SIG-M5 treated with dmso at 0.1 percent for 504 hours (cell line): ENCODE data around the gene STK40.

Source experiments
- DNase-seq: peaks from one replicate; lab custom pipeline; 2025; ENCODE audit not compliant: unreplicated experiment; lab: John Stamatoyannopoulos, UW

Gene STK40

DNA sequence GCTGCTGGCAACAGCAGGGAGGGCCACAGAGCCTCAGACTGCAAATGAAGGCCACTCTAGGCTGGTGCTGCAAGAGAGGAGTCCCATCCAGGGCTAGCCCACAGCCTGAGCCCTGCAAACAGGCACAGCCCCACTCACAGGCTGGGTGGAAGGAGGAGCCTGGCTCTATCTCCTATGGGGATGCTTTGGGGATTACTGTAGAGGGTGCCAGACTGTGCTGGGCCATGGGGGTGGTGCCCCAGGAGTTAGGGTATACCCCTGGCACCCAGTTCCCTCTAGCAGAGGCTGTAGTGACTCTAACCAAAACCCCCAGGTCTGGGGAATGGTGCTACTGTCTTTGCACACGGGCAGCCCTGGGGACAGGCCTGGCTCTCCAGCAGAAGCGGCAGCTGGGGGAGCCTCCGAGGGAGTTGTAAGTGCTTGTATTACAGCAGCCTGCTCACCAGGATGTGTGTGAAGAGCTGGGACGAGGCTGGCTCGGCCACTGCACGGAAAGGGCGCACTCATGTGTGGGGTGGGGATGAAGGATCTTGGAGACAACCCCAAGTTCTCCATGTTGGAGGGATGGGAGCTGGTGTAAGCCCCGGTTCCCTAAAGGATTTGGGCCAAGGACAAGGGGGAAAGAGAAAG lies 38.9 kb downstream of the STK40 start:
- DNase-seq, result no peak

DNA sequence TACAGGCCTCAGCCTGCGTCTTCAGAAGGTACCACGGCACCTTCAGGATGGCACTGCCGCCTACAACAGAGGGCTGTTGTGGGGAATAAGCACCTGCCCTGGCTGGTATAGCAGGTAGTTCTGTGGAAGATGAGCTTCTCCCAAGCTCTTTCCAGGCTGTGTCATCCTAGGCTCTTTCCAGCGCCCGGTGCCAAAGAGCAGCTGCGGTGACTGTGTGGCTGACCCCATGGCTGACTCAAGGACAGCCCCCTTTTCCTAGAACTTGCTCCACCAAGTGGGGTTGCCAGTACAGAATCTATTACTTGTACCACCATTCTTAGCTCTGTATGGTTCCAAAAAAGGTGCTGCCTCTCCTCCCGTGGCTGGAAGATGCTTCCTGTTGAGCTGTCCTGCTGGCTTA lies 40.4 kb downstream of the STK40 start:
- no peak for DNase-seq

DNA sequence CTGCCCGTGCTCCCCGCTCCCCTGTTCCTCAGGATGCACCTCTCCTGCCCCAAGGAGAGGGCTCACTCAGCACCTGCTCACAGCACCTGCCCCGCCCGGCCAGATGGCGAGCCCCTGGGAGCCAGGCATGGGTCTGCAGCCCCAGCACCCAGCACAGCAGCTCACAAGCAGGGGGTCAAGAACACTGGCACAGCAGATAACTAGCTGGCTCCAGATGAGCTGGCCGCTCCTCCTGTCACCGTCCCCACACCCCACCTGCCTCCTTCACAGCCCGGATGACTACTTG lies 41.4 kb downstream of the STK40 start:
- DNase-seq, result no peak

DNA sequence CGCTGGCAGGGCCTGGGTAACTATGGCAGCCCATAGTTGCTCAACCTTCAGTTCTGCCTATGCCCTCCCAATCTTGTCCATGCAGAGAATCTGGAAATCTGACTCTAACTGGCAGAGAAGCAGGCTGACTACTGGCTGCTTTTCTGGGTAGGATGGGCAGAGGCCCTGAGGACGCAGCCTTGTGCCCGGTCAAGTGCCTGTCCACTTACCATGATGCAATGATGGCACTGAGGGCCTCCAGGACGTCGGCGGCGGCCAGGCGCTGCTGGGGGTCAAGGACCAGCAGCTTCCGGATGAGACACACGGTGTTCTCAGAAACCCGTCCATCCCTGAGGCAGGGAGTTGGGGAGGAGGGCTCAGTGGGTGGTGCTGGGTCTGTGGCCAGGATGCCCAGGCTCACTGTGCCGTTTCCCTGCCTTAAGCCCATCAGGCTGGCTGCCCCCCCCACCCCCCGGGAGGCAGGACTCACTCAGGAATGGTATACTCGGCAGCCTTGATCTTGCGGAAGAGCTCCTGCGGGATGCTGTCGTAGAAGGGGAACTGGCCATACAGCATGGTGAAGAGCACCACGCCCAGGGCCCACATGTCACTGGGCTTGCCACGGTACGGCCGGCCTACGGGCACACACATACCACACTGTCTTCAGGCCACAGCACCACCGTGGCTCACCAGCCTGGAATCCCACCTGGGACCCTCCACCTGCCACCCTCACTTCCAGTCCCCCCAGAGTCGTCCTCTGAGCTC lies 41.9 kb downstream of the STK40 start:
- no peak for DNase-seq

DNA sequence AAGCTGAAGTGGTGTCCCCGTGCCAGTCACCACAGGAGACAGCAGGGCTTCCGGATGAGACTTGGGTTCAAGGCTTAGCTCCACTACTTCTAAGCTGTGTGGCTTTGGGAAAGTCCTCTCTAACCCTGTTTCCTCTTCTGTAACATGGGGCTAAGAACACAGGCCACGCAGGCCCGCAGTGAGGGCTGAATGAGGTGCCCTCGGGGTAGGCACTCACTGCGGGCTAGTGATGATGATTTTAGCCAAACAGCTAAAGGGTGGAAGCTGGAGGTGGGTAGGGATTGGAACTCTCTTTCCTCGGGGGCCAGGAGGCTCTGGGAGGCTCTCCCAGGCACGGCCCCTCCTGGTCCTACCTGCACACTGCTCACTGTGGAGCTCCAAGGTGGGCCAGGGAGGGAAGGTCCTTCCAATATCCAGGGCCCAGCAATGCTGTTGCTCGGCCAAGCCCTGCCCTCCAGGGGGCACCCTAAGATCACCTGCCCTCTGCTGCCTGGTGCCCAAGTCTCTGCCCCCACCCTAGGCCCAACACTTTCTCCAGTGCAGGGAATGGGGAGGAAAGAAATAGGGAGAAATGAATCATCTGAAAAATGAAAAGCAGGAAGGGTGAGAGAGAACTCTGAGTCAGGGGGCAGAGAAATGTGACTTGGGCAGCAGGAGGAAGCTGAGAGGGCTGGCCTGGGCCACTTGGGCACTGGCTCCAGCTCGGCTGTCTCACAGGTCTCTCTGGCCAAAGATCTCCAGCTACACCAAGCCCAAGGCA lies 43.1 kb downstream of the STK40 start:
- DNase-seq, result no peak

DNA sequence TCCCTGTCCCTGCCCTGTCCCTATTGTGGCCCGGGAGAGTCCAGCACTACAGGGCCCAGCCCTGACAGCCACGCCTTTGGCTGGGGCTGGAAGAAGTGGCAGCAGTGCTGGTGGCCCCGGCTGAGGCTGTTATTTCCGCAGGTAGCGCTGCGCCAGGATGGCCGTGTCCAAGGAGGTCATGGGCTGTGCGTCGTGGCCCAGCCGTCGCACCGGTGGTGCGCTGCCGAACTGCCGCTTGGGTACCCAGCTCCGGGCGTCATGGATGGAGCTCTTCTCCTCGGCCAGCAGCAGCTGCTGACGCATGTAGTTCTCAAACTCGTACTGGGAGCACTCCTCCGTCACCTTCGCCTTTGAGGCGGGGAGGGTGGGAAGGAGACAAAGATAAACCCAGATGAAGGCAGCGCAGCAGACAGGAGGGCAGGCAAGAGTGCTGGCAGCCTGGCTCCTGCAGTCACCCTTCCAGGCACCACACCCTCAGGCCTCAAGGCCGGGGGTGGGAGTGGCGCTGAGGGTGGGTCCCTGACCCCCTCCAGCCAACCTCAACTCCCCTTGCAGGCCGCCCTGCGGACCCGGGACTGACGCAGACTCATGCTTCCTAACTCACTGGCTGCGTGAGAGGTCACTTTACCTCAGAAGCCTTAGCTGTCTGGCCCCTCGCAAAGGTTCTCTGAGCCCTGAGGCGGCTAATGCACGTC lies 44.0 kb downstream of the STK40 start:
- DNase-seq, result no peak

DNA sequence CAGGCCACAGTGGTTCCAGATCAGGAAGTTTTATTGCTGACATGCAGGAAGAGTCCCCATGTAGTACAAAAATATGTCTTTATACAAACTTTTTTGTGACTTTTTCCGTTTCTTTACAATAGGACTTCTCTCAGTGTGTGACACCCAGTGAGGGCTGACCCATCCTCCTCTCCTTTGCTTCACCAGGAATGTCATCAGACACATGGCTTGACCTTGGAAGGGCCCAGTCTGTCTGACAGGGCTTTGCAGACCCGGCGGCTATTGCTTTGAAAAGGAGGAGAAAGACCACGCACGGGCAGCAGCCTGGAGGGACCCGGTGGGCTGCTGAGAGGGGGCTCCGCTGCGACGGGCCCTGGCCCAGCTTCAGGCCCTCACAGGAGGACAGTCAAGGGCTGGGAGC lies 46.1 kb downstream of the STK40 start:
- DNase-seq, result no peak

DNA sequence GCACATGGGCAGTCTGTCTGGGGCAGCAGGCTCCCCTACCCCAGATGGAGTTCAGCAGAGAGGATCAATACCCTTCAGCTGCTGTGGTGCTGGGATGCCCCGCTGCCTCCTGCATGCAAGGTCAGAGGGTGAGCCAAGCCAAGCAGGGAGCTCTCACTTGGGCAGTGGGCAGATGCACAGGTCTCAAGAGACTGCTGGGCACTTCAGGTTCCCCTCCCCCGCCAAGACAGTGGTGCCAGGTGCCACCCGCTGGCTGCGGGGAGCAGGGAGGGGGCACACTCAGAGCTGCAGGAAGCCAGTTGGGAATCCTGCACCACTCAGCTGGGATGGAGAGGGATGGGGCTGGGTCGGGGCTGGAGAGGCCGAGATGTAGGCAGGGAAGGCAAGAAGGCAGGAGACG lies 46.5 kb downstream of the STK40 start:
- DNase-seq, result no peak

DNA sequence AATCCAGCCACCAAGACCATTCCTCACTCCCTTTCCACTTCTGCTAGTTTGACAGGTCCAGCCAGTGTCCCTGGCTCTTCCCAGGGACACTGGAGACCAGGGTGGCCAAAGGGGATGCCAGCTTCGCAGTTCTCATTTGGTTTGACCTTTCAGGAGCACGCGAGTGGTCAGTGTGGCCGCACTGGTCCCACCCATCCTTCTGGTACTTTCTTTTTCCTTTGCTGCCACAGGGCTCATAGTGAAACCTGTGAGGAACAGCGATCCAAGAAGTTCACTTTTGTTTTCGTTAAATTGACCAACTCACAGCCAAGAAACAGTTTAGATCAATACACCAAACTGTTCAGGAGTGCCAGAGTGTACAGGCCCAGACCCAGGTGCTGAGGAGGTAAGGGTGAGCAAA lies 47.9 kb downstream of the STK40 start:
- DNase-seq, result no peak

DNA sequence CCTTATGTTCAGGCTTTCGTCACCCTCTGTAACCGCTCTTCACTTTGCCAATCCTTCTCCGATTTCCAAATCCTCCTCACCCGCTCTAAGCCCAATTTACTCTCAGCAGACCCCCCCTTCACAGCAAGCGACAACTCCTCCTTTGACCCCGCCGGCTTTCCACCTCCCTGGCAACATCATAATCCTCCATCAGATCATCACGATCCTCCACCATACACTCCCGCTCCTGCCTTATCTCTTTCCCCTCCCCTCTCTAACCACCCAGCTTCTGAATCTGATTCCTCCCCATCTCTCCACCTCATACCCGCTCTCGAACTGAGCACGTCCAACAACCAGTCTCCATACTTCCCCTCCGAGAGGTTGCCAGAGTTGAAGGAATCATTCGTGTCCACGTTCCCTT lies 54.8 kb downstream of the STK40 start:
- DNase-seq, result no peak

DNA sequence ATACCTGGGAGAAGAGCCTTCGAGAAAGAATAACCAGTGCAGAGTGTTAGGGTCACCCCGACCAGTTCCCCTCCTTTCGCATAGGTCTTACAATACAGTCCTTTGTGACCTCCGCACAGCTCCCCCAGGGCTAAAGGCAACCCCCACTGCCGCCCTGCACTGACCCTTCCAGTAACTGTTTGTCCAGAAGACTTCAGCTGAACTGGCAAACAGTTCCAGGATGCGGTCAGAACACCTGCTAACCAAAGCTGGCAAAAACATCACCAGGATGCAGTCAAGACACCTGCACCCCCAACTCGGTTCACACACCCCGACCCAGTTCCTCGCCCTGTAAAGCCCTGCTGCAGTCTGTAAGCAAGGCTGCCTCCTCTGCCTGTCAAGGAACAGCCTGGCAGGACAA lies 55.9 kb downstream of the STK40 start:
- DNase-seq, result no peak

DNA sequence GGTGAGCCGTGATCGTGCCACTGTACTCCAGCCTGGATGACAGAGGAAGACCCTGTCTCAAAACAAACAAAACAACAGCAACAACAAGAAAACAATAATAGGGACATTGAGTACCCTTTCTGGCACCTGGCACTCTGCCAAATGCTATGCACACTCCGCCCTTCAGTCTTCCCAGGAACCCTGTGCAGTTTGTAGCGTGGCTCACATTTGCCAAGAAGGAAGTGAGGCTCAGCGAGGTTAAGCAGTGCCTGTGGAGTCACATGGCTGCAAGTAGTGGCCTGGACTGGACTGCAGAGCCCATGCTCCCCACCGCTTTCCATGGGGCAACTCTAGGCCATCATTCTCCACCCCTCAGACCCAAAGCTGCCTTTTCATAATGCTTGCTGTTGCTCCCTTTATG lies 57.0 kb downstream of the STK40 start:
- no peak for DNase-seq

DNA sequence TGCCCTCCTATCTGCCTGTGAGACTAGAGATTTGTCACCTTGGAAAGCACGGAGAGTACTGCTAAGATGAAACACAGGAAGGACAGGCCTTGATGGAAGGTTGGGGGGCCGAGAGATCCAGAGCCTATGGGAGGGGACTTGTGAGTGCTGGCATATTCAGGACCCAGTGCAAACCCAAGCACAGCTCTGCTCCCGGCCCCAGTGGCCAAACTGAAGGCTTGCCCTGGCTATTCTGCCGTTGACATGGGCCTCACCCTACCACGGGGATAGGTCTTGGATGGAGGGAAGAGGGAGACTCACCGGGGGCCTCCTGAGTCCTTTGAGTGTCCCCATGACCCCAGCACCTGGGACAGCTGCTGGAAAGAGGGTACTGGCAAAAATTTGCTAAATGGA lies 57.6 kb downstream of the STK40 start:
- DNase-seq, result no peak

DNA sequence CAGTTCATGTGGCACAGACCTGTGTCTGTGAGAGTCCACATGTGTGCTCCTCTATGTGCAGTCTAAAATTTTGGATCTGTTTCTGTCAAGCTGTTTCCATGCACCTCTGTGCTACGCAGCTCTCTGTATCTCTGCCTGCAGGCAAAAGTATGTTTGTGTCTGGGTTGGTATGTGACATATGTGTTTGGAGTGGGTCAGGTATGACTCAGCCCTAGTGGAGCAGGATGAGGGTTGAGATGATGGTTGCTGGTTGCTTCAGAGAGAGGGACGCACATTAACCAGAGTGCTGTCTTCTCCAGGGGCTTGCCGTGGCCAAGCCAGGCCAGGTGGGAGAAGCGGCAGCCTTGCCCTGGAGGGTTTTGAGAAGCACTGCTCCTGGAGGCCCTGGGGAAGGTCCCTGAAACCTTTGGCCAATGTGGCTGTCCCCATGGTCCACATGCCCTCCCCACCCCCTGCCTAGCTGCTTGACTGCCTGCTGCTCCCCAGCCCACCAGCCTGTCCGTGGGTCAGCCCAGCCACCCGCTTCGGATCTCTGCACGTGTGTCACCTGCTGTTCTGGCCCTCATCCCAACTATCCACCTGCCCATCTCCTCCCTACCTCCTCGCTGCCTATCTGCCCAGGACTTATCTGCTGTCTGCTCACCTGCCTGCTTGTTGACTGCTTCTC lies 58.2 kb downstream of the STK40 start:
- DNase-seq, result no peak

DNA sequence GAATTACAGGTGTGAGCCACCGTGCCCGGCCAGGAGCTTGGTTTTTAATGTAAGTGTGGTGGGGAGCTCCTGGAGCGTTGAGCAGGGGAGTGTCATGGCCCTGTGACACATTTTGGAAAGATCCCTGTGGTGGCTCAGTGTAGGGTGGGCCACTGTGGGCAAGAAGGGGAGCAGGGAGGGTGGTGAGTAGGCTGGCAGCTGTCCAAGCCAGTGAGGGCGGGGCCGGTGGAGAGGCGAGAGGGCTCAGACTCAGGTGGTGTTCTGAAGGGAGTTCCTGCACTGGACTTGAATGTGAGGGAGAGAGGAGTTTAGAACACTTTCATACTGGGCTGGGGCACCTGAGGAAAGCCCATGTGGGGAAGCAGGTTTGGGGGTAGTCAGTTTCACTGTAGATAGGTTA lies 59.2 kb downstream of the STK40 start:
- no peak for DNase-seq

DNA sequence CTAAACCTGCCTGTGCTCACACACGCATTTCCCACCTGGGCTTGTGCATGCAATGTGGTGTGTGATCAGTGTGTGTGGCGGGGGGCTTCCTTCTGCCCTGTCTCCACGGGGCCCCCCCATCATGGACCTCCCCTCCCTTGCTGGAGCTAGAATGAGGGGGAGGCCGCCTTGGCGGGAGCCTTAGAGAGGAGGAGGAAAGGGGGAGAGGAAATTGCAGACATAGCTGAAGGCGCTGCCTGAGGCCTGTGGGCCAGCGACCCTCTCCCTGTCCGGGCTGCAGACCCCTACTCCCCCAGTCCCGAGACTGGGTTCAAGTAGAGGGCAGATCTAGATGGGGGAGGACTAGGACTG lies 61.4 kb downstream of the STK40 start:
- DNase-seq, result no peak

DNA sequence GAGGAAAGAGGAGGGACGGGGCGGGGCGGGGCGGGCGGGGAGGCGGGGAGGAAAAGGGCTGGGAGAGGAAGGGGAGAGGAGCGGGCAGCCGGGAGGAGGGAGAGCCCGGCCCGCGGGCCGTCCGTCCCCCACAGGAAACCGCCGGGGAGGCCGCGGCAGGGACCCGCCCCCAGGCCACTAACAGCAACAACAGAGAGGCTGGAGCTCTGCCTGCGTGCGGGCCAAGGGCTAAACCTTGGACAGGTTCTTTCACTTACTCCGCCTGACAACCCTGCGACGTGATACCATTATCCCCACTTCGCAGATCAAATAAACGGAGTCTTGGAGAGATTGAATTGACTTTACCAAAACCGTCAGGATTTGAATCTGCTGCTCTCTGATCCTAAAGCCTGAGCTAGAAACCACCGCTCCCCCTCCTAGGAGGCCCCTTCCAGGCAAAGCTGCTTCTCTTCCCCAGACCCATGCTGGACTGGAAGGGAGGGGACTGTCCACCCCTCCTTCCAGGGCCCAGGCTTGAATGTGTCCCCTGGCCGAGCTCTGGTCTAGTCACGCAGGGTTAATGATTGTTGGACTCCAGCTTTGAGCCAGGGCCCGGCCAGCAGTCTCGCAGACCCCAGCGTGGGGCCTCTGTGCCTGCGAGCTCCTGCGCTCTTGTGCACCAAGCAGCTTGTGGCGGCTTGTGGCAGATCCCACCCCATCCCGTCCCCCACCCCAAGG lies 61.9 kb downstream of the STK40 start, which contains the start of gene EVA1B:
Gene EVA1B, minus strand, starts transcription at position 10 of the 717 bp plus-strand sequence. CDS start 608 bp downstream, outside the sequence.
- peak; percentile 44 for DNase-seq

DNA sequence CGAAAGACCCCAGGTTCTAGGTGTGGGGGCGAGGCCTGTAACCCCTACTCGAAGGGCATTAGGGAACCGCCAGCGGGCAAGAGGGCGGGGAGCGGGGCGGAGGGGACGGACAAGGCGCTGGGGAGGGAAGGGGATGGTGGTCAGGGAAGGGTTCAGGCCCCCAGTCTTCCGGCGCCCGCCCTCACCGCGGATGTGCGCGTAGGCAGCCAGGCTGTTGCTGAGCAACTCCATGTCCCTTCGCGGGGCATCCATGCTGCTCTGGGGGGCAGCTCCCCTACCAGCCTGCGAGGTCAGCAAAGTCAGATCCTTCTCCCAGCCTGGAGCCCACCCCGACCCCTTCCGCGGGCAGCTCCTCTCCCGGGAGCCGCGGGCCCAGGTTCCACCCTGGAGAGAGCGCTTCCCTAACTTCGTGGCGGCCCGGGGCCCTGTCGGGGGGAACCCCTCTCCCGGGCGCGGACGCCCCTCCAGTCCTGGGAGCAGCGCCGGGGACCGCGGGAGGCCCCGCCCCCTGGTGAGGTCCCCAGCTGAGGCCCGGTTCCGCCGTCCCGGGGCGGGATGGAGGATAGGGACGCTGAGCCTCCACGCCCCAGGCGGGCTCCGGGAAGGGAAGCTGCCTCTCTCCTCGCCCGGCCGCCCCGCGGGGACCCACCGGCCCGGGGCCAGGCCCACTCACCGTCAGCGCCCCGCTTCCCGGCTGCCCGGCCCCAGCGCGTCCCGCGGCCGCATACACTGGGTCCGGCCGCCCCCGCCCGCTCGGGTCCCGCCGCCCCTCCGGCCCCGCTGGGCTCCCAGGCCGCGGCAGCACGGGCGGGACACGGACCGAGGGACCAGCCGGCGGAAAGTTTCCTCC lies 62.7 kb downstream of the STK40 start:
- DNase-seq, result no peak

DNA sequence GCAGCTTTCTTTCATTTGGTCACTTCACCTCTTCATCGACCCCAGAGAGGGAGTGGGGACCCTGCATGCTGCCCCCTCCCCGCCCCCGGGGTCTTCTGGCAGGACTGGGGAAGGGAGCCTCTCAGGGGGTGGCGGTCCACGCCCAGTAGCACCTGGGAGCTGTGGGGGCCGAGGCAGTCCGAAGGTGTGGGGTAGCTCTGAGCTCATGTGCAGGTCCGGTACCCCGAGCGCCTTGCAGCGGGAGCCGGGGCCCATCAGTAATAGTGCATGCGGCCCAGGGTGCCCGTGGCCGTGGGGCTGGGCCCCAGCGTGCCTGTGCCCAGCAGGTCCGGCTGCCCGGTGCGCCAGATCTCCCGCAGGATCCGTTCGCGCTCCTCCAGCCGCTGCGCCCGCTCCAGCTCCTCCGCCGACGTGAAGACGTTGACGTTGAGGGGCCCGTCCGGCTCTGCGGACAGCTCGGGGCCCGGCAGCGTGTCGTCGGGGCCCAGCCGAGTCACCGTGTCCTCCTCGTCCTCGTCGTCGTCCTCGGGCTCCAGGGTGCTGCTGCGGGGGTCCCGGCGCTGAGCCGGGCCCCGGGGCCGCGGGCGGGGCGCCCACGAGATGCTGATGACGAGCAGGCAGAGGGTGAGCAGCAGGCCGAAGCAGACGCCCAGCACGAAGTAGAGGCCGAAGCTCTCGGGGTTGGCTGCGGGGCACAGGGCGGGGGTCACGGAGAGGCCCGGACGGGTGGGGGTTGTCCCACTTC lies 63.5 kb downstream of the STK40 start:
- no peak for DNase-seq
